DND-41 (cell line): Measurements from ENCODE around the gene CYFIP1.

ENCODE experiments used
- ATAC-seq: fragments of 200-7000 bp; cut with Tn5 transposase; 3 replicates; pipeline ENCODE4 v1.9.1; 2021; ENCODE audit warnings: low read depth; ENCODE audit not compliant: insufficient read depth
- DNase-seq: peaks from one replicate; pipeline ENCODE4 v3.0.0-alpha.2; 2020
- H2AFZ ChIP-seq: 2 replicates; pipeline ENCODE4 v1.6.0; 2012; ENCODE audit warnings: low read depth, low read length
- H3K27ac ChIP-seq: 2 replicates; pipeline ENCODE4 v1.5.1; 2012; ENCODE audit warnings: low read length, inconsistent platforms
- H3K27me3 ChIP-seq: fragments of 200-600 bp; sonication (generic); 2 replicates; pipeline ENCODE4 v1.6.0; 2012; ENCODE audit warnings: low read length, mild to moderate bottlenecking, inconsistent platforms; ENCODE audit not compliant: insufficient read depth, poor library complexity
- H3K36me3 ChIP-seq: 2 replicates; pipeline ENCODE4 v1.5.1; 2012; ENCODE audit warnings: low read length, inconsistent platforms; ENCODE audit not compliant: insufficient read depth
- H3K4me1 ChIP-seq: 2 replicates; pipeline ENCODE4 v1.5.1; 2012; ENCODE audit warnings: mild to moderate bottlenecking, low read length; ENCODE audit not compliant: insufficient read depth
- H3K4me2 ChIP-seq: 2 replicates; pipeline ENCODE4 v1.6.0; 2012; ENCODE audit warnings: mild to moderate bottlenecking, moderate library complexity, low read length, inconsistent platforms; ENCODE audit not compliant: insufficient read depth
- H3K4me3 ChIP-seq, 2 experiments: fragments of 200-600 bp in 1 of 2; shearing (Covaris generic) in 1 of 2; 2 replicates each; pipeline ENCODE4 v1.5.1; 2012 to 2016; ENCODE audit warnings: inconsistent platforms in 2 of 2, low read length in 2 of 2, mild to moderate bottlenecking in 2 of 2, low read depth in 1 of 2, moderate library complexity in 1 of 2
- H3K79me2 ChIP-seq: 2 replicates; pipeline ENCODE4 v1.6.0; 2012; ENCODE audit warnings: low read length, inconsistent platforms; ENCODE audit not compliant: insufficient read depth
- H3K9ac ChIP-seq: 2 replicates; pipeline ENCODE4 v1.6.0; 2012; ENCODE audit warnings: low read depth, mild to moderate bottlenecking, inconsistent platforms, low read length, moderate library complexity
- H3K9me3 ChIP-seq: 2 replicates; pipeline ENCODE4 v1.5.1; 2012; ENCODE audit warnings: low read length, moderate library complexity, mild to moderate bottlenecking, inconsistent platforms; ENCODE audit not compliant: insufficient read depth, severe bottlenecking
- H4K20me1 ChIP-seq: 2 replicates; pipeline ENCODE4 v1.6.0; 2012; ENCODE audit warnings: low read length; ENCODE audit not compliant: insufficient read depth
- EZH2 ChIP-seq: IDR thresholded peaks from 3 replicates; pipeline ENCODE4 v1.6.1; 2012; ENCODE audit warnings: borderline replicate concordance, low read depth, mild to moderate bottlenecking, moderate library complexity, low read length, inconsistent platforms; ENCODE audit not compliant: severe bottlenecking
- TF ChIP-seq, protein P1 (sequence below): IDR thresholded peaks from 2 replicates; pipeline ENCODE4 v1.5.1; 2012; ENCODE audit warnings: borderline replicate concordance, low read length, moderate library complexity, mild to moderate bottlenecking; ENCODE audit not compliant: poor library complexity, severe bottlenecking; ENCODE audit errors: extremely low read depth

Gene CYFIP1

DNA sequence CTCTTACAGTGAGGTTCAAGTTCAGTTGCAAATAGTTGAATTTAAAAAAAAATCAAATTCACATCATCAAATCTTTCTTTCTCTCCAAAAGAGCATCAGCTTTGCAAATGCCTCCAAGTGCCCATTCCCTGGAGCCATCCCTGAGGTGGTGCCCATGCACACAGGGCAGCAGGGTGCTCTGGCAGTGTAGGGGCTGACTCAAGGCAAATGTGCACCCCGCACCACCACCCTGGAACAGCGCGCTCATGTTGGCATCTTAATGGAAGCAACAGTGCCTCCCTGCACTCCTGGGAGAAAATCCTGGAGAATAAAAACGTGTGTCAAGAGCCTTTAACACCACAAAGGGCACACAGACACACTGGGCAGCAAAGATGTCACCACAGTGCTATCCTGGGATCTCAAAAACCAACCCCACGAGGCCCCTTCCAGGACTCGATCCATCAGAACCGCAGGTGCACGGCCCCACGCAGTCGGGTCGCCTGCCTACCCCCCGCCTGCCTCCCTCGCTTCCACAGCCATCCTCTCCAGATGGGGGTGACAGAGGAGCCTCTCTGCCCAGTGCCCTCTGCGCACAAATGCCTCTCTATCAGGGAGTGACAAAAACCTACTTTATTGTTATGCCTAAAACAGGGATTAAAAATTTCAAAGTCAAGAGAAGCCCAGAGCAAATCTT, 90.9 kb downstream of the CYFIP1 start:
- Histone ChIP-seq H3K27ac (no peak overlapping the region), H3K9me3 (no peaks in the 10 kb centered on the region), H3K4me2 (no peak overlapping the region), H3K36me3 (peaks cover 6% of the 10 kb centered on the region; the same call in 1 of the 2 replicates), H3K9ac (no peak overlapping the region), H3K27me3 (no peaks in the 10 kb centered on the region), H3K4me1 (no peaks in the 10 kb centered on the region), H2AFZ (no peak overlapping the region), H3K79me2 (no peaks in the 10 kb centered on the region), H3K4me3 (no peak overlapping the region), H4K20me1 (no peaks in the 10 kb centered on the region; the same call in 1 of the 2 replicates)
- TF ChIP-seq EZH2: no peak
- TF ChIP-seq, protein P1, sequence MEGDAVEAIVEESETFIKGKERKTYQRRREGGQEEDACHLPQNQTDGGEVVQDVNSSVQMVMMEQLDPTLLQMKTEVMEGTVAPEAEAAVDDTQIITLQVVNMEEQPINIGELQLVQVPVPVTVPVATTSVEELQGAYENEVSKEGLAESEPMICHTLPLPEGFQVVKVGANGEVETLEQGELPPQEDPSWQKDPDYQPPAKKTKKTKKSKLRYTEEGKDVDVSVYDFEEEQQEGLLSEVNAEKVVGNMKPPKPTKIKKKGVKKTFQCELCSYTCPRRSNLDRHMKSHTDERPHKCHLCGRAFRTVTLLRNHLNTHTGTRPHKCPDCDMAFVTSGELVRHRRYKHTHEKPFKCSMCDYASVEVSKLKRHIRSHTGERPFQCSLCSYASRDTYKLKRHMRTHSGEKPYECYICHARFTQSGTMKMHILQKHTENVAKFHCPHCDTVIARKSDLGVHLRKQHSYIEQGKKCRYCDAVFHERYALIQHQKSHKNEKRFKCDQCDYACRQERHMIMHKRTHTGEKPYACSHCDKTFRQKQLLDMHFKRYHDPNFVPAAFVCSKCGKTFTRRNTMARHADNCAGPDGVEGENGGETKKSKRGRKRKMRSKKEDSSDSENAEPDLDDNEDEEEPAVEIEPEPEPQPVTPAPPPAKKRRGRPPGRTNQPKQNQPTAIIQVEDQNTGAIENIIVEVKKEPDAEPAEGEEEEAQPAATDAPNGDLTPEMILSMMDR: no peak
- no peak for ATAC-seq
- no peak for DNase-seq

DNA sequence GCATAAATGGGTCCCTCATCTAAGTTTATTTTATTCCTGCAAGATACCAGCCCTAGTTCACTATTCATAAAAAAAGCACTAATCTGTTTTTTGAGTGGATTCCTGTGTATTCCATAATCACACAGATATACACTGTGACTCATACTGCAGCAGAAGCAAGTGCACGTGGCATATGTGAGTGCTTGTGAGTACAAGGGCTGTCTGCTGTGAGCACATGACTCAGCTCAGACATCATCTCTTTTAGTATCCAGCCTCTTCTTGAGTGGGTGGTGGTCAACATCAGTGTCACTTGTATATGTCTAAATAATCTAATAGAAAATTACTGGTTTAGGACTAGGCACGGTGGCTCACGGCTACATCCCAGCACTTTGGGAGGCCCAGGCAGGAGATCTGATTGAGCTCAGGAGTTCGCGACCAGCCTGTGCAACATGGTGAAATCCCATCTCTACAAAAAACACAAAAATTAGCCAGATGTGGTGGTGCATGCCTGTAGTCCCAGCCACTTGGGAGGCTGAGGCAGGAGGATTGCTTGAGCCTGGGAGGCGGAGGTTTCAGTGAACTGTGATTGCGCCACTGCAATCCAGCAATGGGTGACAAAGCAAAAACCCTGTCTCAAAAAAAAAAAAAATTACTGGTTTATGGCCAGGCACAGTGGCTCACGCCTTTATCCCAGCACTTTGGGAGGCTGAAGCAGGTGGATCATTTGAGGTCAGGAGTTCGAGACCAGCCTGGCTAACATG, 91.9 kb downstream of the CYFIP1 start:
- DNase-seq: no peak
- H3K4me3 ChIP-seq: no peak overlapping the region
- TF ChIP-seq, protein P1: no peak
- TF ChIP-seq EZH2: no peak

DNA sequence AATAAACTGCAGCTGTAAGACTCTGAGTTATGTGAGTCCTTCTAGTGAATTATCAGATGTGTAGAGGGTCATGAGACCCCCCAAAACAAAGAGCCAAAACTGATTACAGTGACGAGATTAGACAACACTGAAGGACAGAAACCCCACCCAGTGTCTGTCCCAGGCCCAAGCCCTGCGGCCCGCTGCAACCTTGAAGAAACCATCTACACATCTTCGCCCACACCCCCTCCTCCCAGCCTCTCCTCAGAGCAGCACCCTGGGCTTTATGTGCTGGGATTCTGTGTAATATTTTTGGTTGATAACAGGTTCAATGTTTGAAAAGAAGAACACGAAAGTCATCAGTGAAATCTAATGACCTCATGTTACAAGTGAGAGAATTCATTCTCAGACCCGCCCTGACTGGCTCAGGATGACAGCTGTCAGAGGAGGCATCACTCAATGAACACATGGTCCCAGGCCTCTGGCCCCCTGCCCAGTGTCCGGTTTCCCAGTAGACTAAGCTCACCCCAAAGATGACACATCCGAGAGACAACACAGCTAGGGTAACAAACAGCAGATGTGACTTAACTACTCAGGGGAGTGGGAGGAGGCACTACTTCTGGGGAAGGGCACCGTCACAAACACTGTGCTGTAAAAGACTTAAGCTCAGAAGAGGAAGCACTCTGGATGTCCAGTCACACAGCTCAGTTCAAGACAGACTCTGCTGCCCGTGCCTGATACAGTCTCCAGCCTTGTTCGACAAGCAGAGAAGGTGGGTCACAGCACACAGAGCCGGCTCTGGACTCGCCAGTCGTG, 92.8 kb downstream of the CYFIP1 start:
- no peak overlapping the region for H3K4me2 ChIP-seq
- no peak for DNase-seq

More for the DNA sequence above, 91.9 kb downstream of the CYFIP1 start:
- no peak for ATAC-seq
- Histone ChIP-seq H3K27me3 (no peaks in the 10 kb centered on the region), H3K4me2 (no peak overlapping the region), H3K4me1 (no peaks in the 10 kb centered on the region), H3K9me3 (no peaks in the 10 kb centered on the region), H3K27ac (no peak overlapping the region), H3K9ac (no peak overlapping the region), H3K79me2 (no peaks in the 10 kb centered on the region), H3K36me3 (peaks cover 6% of the 10 kb centered on the region; the same call in 1 of the 2 replicates), H4K20me1 (no peaks in the 10 kb centered on the region; the same call in 1 of the 2 replicates), H2AFZ (no peak overlapping the region)

More for the DNA sequence above, 92.8 kb downstream of the CYFIP1 start:
- Histone ChIP-seq H3K4me1 (no peaks in the 10 kb centered on the region), H3K27ac (no peak overlapping the region), H3K36me3 (peaks cover 6% of the 10 kb centered on the region; the same call in 1 of the 2 replicates), H3K27me3 (no peaks in the 10 kb centered on the region), H2AFZ (no peak overlapping the region), H3K9ac (no peak overlapping the region), H3K4me3 (no peak overlapping the region), H3K79me2 (no peaks in the 10 kb centered on the region), H4K20me1 (no peaks in the 10 kb centered on the region; the same call in 1 of the 2 replicates), H3K9me3 (no peaks in the 10 kb centered on the region)
- no peak for ATAC-seq
- TF ChIP-seq, protein P1: no peak
- no peak for TF ChIP-seq EZH2
